WTC11 (cell line): ENCODE measurements around the gene STUM.

Source experiments
- GTF2I ChIP-seq: fragments of 250-450 bp; sonication (Bioruptor Pico); conservative IDR thresholded peaks from 2 replicates; pipeline ENCODE4 v1.4.0; 2021; ENCODE audit warnings: mild to moderate bottlenecking
- JUN ChIP-seq: sonication (generic); formaldehyde crosslinking; IDR thresholded peaks from 2 replicates; pipeline ENCODE4 v1.8.0; 2023; ENCODE audit warnings: mild to moderate bottlenecking, missing genetic modification reagents
- SOX15 ChIP-seq: fragments of 250-450 bp; sonication (Bioruptor Pico); IDR thresholded peaks from 2 replicates; pipeline ENCODE4 v1.9.0; 2021; ENCODE audit warnings: mild to moderate bottlenecking
- TCF7 ChIP-seq: sonication (generic); formaldehyde crosslinking; IDR thresholded peaks from 2 replicates; pipeline ENCODE4 v1.8.0; 2022; ENCODE audit warnings: mild to moderate bottlenecking, low read depth, missing genetic modification reagents, moderate library complexity
- ZNF416 ChIP-seq: fragments of 250-450 bp; sonication (Bioruptor Pico); IDR thresholded peaks from 2 replicates; pipeline ENCODE4 v1.9.0; 2021; ENCODE audit warnings: mild to moderate bottlenecking, inconsistent platforms
- TF ChIP-seq, protein P1 (sequence below): sonication (generic); formaldehyde crosslinking; conservative IDR thresholded peaks from 2 replicates; pipeline ENCODE4 v1.8.1; 2023; ENCODE audit warnings: mild to moderate bottlenecking, low read depth, missing genetic modification reagents, moderate library complexity
- TF ChIP-seq, protein P2 (sequence below): fragments of 200-600 bp; IDR thresholded peaks from 2 replicates; pipeline ENCODE4 v1.8.0; 2022; ENCODE audit warnings: antibody characterized with exemption
- TF ChIP-seq, protein P3 (sequence below): sonication (generic); formaldehyde crosslinking; conservative IDR thresholded peaks from 2 replicates; pipeline ENCODE4 v1.8.1; 2022; ENCODE audit warnings: mild to moderate bottlenecking, missing genetic modification reagents
- TF ChIP-seq, protein P4 (sequence below): sonication (generic); formaldehyde crosslinking; IDR thresholded peaks from 2 replicates; pipeline ENCODE4 v1.8.0; 2023; ENCODE audit warnings: missing genetic modification reagents, mild to moderate bottlenecking, borderline replicate concordance
- TF ChIP-seq, protein P5 (sequence below): sonication (generic); formaldehyde crosslinking; IDR thresholded peaks from 2 replicates; pipeline ENCODE4 v1.8.1; 2022; ENCODE audit warnings: mild to moderate bottlenecking, missing genetic modification reagents, moderate library complexity, borderline replicate concordance
- TF ChIP-seq, protein P6 (sequence below): sonication (generic); formaldehyde crosslinking; IDR thresholded peaks from 2 replicates; pipeline ENCODE4 v1.8.1; 2023; ENCODE audit warnings: mild to moderate bottlenecking, missing genetic modification reagents, moderate library complexity

DNA sequence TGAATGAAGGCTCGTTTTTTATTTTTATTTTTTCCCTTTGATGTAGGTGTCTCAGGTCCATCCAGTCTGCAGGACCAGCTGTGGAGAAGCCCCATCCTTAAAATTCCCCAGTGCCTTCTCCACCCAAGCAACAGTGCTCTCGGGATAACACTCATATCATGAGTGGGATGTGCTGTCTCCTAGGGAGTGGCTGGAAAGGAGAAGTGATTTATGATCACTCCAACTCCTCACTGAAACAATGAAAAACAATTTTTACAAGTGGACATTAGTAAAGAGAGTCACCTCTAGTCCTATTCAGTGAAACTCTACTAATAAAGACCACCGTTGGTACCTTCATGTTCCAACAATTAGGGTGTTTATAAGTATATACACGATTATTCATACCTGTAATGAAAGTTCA, 3.5 kb downstream of the STUM start:
- TF ChIP-seq, protein P1, sequence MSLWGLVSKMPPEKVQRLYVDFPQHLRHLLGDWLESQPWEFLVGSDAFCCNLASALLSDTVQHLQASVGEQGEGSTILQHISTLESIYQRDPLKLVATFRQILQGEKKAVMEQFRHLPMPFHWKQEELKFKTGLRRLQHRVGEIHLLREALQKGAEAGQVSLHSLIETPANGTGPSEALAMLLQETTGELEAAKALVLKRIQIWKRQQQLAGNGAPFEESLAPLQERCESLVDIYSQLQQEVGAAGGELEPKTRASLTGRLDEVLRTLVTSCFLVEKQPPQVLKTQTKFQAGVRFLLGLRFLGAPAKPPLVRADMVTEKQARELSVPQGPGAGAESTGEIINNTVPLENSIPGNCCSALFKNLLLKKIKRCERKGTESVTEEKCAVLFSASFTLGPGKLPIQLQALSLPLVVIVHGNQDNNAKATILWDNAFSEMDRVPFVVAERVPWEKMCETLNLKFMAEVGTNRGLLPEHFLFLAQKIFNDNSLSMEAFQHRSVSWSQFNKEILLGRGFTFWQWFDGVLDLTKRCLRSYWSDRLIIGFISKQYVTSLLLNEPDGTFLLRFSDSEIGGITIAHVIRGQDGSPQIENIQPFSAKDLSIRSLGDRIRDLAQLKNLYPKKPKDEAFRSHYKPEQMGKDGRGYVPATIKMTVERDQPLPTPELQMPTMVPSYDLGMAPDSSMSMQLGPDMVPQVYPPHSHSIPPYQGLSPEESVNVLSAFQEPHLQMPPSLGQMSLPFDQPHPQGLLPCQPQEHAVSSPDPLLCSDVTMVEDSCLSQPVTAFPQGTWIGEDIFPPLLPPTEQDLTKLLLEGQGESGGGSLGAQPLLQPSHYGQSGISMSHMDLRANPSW (CRISPR knock-in tag) = no peak
- TF ChIP-seq, protein P2, sequence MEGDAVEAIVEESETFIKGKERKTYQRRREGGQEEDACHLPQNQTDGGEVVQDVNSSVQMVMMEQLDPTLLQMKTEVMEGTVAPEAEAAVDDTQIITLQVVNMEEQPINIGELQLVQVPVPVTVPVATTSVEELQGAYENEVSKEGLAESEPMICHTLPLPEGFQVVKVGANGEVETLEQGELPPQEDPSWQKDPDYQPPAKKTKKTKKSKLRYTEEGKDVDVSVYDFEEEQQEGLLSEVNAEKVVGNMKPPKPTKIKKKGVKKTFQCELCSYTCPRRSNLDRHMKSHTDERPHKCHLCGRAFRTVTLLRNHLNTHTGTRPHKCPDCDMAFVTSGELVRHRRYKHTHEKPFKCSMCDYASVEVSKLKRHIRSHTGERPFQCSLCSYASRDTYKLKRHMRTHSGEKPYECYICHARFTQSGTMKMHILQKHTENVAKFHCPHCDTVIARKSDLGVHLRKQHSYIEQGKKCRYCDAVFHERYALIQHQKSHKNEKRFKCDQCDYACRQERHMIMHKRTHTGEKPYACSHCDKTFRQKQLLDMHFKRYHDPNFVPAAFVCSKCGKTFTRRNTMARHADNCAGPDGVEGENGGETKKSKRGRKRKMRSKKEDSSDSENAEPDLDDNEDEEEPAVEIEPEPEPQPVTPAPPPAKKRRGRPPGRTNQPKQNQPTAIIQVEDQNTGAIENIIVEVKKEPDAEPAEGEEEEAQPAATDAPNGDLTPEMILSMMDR = no peak
- TF ChIP-seq, protein P3, sequence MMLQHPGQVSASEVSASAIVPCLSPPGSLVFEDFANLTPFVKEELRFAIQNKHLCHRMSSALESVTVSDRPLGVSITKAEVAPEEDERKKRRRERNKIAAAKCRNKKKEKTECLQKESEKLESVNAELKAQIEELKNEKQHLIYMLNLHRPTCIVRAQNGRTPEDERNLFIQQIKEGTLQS = no peak
- TF ChIP-seq, protein P4, sequence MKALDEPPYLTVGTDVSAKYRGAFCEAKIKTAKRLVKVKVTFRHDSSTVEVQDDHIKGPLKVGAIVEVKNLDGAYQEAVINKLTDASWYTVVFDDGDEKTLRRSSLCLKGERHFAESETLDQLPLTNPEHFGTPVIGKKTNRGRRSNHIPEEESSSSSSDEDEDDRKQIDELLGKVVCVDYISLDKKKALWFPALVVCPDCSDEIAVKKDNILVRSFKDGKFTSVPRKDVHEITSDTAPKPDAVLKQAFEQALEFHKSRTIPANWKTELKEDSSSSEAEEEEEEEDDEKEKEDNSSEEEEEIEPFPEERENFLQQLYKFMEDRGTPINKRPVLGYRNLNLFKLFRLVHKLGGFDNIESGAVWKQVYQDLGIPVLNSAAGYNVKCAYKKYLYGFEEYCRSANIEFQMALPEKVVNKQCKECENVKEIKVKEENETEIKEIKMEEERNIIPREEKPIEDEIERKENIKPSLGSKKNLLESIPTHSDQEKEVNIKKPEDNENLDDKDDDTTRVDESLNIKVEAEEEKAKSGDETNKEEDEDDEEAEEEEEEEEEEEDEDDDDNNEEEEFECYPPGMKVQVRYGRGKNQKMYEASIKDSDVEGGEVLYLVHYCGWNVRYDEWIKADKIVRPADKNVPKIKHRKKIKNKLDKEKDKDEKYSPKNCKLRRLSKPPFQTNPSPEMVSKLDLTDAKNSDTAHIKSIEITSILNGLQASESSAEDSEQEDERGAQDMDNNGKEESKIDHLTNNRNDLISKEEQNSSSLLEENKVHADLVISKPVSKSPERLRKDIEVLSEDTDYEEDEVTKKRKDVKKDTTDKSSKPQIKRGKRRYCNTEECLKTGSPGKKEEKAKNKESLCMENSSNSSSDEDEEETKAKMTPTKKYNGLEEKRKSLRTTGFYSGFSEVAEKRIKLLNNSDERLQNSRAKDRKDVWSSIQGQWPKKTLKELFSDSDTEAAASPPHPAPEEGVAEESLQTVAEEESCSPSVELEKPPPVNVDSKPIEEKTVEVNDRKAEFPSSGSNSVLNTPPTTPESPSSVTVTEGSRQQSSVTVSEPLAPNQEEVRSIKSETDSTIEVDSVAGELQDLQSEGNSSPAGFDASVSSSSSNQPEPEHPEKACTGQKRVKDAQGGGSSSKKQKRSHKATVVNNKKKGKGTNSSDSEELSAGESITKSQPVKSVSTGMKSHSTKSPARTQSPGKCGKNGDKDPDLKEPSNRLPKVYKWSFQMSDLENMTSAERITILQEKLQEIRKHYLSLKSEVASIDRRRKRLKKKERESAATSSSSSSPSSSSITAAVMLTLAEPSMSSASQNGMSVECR (CRISPR knock-in tag) = no peak
- TF ChIP-seq, protein P5, sequence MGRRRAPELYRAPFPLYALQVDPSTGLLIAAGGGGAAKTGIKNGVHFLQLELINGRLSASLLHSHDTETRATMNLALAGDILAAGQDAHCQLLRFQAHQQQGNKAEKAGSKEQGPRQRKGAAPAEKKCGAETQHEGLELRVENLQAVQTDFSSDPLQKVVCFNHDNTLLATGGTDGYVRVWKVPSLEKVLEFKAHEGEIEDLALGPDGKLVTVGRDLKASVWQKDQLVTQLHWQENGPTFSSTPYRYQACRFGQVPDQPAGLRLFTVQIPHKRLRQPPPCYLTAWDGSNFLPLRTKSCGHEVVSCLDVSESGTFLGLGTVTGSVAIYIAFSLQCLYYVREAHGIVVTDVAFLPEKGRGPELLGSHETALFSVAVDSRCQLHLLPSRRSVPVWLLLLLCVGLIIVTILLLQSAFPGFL = no peak
- TF ChIP-seq SOX15 (CRISPR knock-in tag) (no peak), GTF2I (CRISPR knock-in tag) (no peak), TCF7 (CRISPR knock-in tag) (no peak), ZNF416 (no peak), JUN (no peak)
- TF ChIP-seq, protein P6, sequence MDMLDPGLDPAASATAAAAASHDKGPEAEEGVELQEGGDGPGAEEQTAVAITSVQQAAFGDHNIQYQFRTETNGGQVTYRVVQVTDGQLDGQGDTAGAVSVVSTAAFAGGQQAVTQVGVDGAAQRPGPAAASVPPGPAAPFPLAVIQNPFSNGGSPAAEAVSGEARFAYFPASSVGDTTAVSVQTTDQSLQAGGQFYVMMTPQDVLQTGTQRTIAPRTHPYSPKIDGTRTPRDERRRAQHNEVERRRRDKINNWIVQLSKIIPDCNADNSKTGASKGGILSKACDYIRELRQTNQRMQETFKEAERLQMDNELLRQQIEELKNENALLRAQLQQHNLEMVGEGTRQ = no peak
